H9 (cell line): Measurements from ENCODE around the gene TBC1D23. TPM values are rescaled to one million over a fixed set of nuclear protein-coding genes. Genes with fewer than 3 reads are reported as not detected.

Experiments used
- DNase-seq: peaks from one replicate; pipeline ENCODE4 v3.0.0-alpha.2; 2017
- H2AFZ ChIP-seq: one replicate; pipeline ENCODE4 v1.6.1; 2013; ENCODE audit warnings: mild to moderate bottlenecking, low read length, control low read depth, moderate library complexity
- H2AK5ac ChIP-seq: 2 replicates; pipeline ENCODE4 v1.6.1; 2013; ENCODE audit warnings: low read length, control low read depth, mixed read lengths; ENCODE audit not compliant: insufficient read length
- H2BK120ac ChIP-seq: one replicate; pipeline ENCODE4 v1.6.1; 2013; ENCODE audit warnings: low read depth, mild to moderate bottlenecking, low read length, control low read depth, inconsistent platforms; ENCODE audit not compliant: poor library complexity, severe bottlenecking
- H2BK12ac ChIP-seq: 2 replicates; pipeline ENCODE4 v1.6.1; 2013; ENCODE audit warnings: low read length, control low read depth, mixed read lengths, low read depth; ENCODE audit not compliant: insufficient read length
- H2BK15ac ChIP-seq: 2 replicates; pipeline ENCODE4 v1.6.1; 2013; ENCODE audit warnings: low read depth, low read length, control low read depth
- H2BK20ac ChIP-seq: one replicate; pipeline ENCODE4 v1.6.1; 2013; ENCODE audit warnings: low read depth, mild to moderate bottlenecking, low read length, control low read depth, inconsistent platforms; ENCODE audit not compliant: poor library complexity, severe bottlenecking
- H2BK5ac ChIP-seq: 2 replicates; pipeline ENCODE4 v1.6.1; 2013; ENCODE audit warnings: low read length, control low read depth, mixed read lengths; ENCODE audit not compliant: insufficient read length
- H3K14ac ChIP-seq: 2 replicates; pipeline ENCODE4 v1.6.1; 2013; ENCODE audit warnings: low read length, control low read depth; ENCODE audit not compliant: insufficient read depth
- H3K18ac ChIP-seq: 2 replicates; pipeline ENCODE4 v1.6.1; 2013; ENCODE audit warnings: low read depth, mild to moderate bottlenecking, mixed read lengths, low read length, control low read depth; ENCODE audit not compliant: insufficient read length
- H3K23ac ChIP-seq: 2 replicates; pipeline ENCODE4 v1.6.1; 2013; ENCODE audit warnings: low read length, control low read depth, mixed read lengths, low read depth; ENCODE audit not compliant: insufficient read length
- H3K23me2 ChIP-seq: 2 replicates; pipeline ENCODE4 v1.6.1; 2013; ENCODE audit warnings: low read depth, mild to moderate bottlenecking, mixed read lengths, low read length, control low read depth; ENCODE audit not compliant: insufficient read length, poor library complexity, severe bottlenecking
- H3K27ac ChIP-seq: 2 replicates; pipeline ENCODE4 v1.5.1; 2013; ENCODE audit warnings: low read length, control low read depth, mixed read lengths, low read depth; ENCODE audit not compliant: insufficient read length
- H3K27me3 ChIP-seq: 2 replicates; pipeline ENCODE4 v1.6.1; 2013; ENCODE audit warnings: low read length, control low read depth, inconsistent platforms; ENCODE audit not compliant: insufficient read depth
- H3K4ac ChIP-seq: 2 replicates; pipeline ENCODE4 v1.6.1; 2013; ENCODE audit warnings: low read depth, mild to moderate bottlenecking, control low read depth, inconsistent platforms, low read length, moderate library complexity
- H3K4me1 ChIP-seq: 2 replicates; pipeline ENCODE4 v1.6.1; 2013; ENCODE audit warnings: low read length, control low read depth, inconsistent platforms; ENCODE audit not compliant: insufficient read depth
- H3K4me2 ChIP-seq: 2 replicates; pipeline ENCODE4 v1.6.1; 2013; ENCODE audit warnings: low read length, control low read depth, mixed read lengths; ENCODE audit not compliant: insufficient read length, insufficient read depth
- H3K56ac ChIP-seq: 2 replicates; pipeline ENCODE4 v1.6.1; 2013; ENCODE audit warnings: low read depth, mild to moderate bottlenecking, mixed read lengths, low read length, control low read depth; ENCODE audit not compliant: insufficient read length
- H3K79me1 ChIP-seq: 2 replicates; pipeline ENCODE4 v1.6.1; 2013; ENCODE audit warnings: low read depth, mild to moderate bottlenecking, moderate library complexity, low read length, control low read depth, inconsistent platforms; ENCODE audit not compliant: insufficient read depth, poor library complexity, severe bottlenecking
- H3K79me2 ChIP-seq: 2 replicates; pipeline ENCODE4 v1.6.1; 2013; ENCODE audit warnings: low read length, control low read depth, inconsistent platforms; ENCODE audit not compliant: insufficient read depth
- H3K9ac ChIP-seq: 2 replicates; pipeline ENCODE4 v1.6.1; 2013; ENCODE audit warnings: low read length, control low read depth, mixed read lengths; ENCODE audit not compliant: insufficient read length; ENCODE audit errors: extremely low read depth
- H3K9me3 ChIP-seq: one replicate; pipeline ENCODE4 v1.6.1; 2013; ENCODE audit warnings: low read depth, low read length, inconsistent platforms; ENCODE audit not compliant: control insufficient read depth
- H3T11ph ChIP-seq: one replicate; pipeline ENCODE4 v1.6.1; 2013; ENCODE audit warnings: mild to moderate bottlenecking, low read length, control low read depth, inconsistent platforms
- H4K20me1 ChIP-seq: one replicate; pipeline ENCODE4 v1.6.1; 2013; ENCODE audit not compliant: control insufficient read depth, insufficient read length, insufficient read depth
- H4K5ac ChIP-seq: 2 replicates; pipeline ENCODE4 v1.6.1; 2013; ENCODE audit warnings: low read depth, mild to moderate bottlenecking, mixed read lengths, low read length, control low read depth; ENCODE audit not compliant: insufficient read length
- H4K8ac ChIP-seq: replicated peaks from 2 replicates; pipeline ENCODE4 v1.6.1; 2013; ENCODE audit warnings: low read length, control low read depth, mixed read lengths, low read depth; ENCODE audit not compliant: insufficient read length
- H4K91ac ChIP-seq: 2 replicates; pipeline ENCODE4 v1.6.1; 2013; ENCODE audit warnings: low read depth, mild to moderate bottlenecking, moderate library complexity, mixed read lengths, low read length, control low read depth; ENCODE audit not compliant: insufficient read length
- H3K27ac Mint-ChIP-seq, 3 experiments: 2 replicates in 2 of 3; 3 replicates in 1 of 3; pipeline ENCODE4 v1.8.0; 2020 to 2021; ENCODE audit warnings: mixed read lengths in 3 of 3, mild to moderate bottlenecking in 1 of 3, moderate library complexity in 1 of 3
- H3K27me3 Mint-ChIP-seq: 2 replicates; pipeline ENCODE4 v1.8.0; 2021; ENCODE audit warnings: low read depth, mild to moderate bottlenecking, moderate library complexity, mixed read lengths
- H3K36me3 Mint-ChIP-seq, 3 experiments: 2 replicates in 2 of 3; 3 replicates in 1 of 3; pipeline ENCODE4 v1.8.0; 2020 to 2021; ENCODE audit warnings: low read depth in 3 of 3, mixed read lengths in 3 of 3; ENCODE audit not compliant: insufficient read depth in 1 of 3
- H3K4me1 Mint-ChIP-seq, 2 experiments: 2 replicates each; pipeline ENCODE4 v1.8.0; 2020; ENCODE audit warnings: mixed read lengths in 2 of 2
- H3K4me3 Mint-ChIP-seq, 2 experiments: 2 replicates in 1 of 2; 3 replicates in 1 of 2; pipeline ENCODE4 v1.8.0; 2020 to 2021; ENCODE audit warnings: mild to moderate bottlenecking in 2 of 2, mixed read lengths in 2 of 2, moderate library complexity in 1 of 2
- H3K9me3 Mint-ChIP-seq, 2 experiments: 2 replicates in 1 of 2; 3 replicates in 1 of 2; pipeline ENCODE4 v1.8.0; 2020; ENCODE audit warnings: mild to moderate bottlenecking in 2 of 2, mixed read lengths in 2 of 2, moderate library complexity in 1 of 2
- CTCF ChIP-seq: fragments of 200-600 bp; sonication (generic); conservative IDR thresholded peaks from 3 replicates; pipeline ENCODE4 v1.8.0; 2021; ENCODE audit warnings: antibody characterized with exemption, mild to moderate bottlenecking
- total RNA-seq: library from RNA; stranded (reverse); gene quantifications from 2 replicates; pipeline ENCODE4 v1.2.1, GENCODE V29; 2021

TBC1D23 gene
- total RNA-seq, 1 experiment from 2014 or later = 37.1 TPM

- Histone ChIP-seq H3K4me2 (no peak overlapping the region), H2BK20ac (no peak overlapping the region), H3K56ac (no peak overlapping the region), H3K79me1 (no peaks in the 10 kb centered on the region), H3K27ac (no peak overlapping the region), H3K14ac (no peak overlapping the region), H4K8ac (no peak overlapping the region), H2BK5ac (no peak overlapping the region), H3K9me3 (no peaks in the 10 kb centered on the region), H3K79me2 (no peaks in the 10 kb centered on the region), H4K5ac (no peak overlapping the region), H3K9ac (no peak overlapping the region), H2BK120ac (no peak overlapping the region), H3K18ac (no peak overlapping the region), H3K23ac (no peak overlapping the region), H4K91ac (no peak overlapping the region), H3K27me3 (no peaks in the 10 kb centered on the region), H2AFZ (no peak overlapping the region), H3K23me2 (no peaks in the 10 kb centered on the region), H3K4me1 (no peaks in the 10 kb centered on the region), H3K4ac (no peak overlapping the region), H2BK15ac (no peak overlapping the region), H3T11ph (no peak overlapping the region), H2AK5ac (no peak overlapping the region), H4K20me1 (no peaks in the 10 kb centered on the region), H2BK12ac (no peak overlapping the region)
- Mint-ChIP-seq H3K4me1 (peaks cover 14 to 20% of the 10 kb centered on the region in 2 experiments), H3K36me3 (peaks cover 0 to 7% (median 4%) of the 10 kb centered on the region in 3 experiments; a peak in 2 of 7 replicates), H3K27me3 (no peaks in the 10 kb centered on the region), H3K4me3 (no peak overlapping the region), H3K9me3 (peaks cover 3 to 4% of the 10 kb centered on the region in 2 experiments; a peak in 2 of 5 replicates), H3K27ac (no peak overlapping the region)
- TF ChIP-seq CTCF = no peak
- no peak for DNase-seq
These were observed 13.8 kb upstream of the TBC1D23 start for GRCh38 chr3:100246999-100247398.
